H1 (cell line): ENCODE results near the gene MROH8. TPM values are rescaled to one million over a fixed set of nuclear protein-coding genes. Genes with fewer than 3 reads are reported as not detected.

ENCODE experiments used
- HDAC2 ChIP-seq, 2 experiments: fragments of 300-600 bp in 1 of 2; sonication (generic) in 1 of 2; IDR thresholded peaks; 2 replicates each; pipeline ENCODE4 v1.6.1; 2011 to 2012; ENCODE audit warnings: low read depth in 2 of 2, low read length in 2 of 2, mild to moderate bottlenecking in 2 of 2, moderate library complexity in 2 of 2, borderline replicate concordance in 1 of 2, inconsistent platforms in 1 of 2
- KDM4A ChIP-seq: IDR thresholded peaks from one replicate; pipeline ENCODE4 v1.7.1; 2012; ENCODE audit warnings: low read depth, mild to moderate bottlenecking, moderate library complexity, low read length, inconsistent platforms; ENCODE audit not compliant: severe bottlenecking
- RBBP5 ChIP-seq: IDR thresholded peaks from 2 replicates; pipeline ENCODE4 v1.7.1; 2012; ENCODE audit warnings: low read depth, mild to moderate bottlenecking, inconsistent platforms, low read length, moderate library complexity, borderline replicate concordance
- RFX5 ChIP-seq: IDR thresholded peaks from 2 replicates; pipeline ENCODE4 v1.6.1; 2011; ENCODE audit warnings: low read depth, low read length, improper control_type of control experiment, borderline replicate concordance
- SIX5 ChIP-seq: IDR thresholded peaks from 2 replicates; pipeline ENCODE4 v1.6.1; 2011; ENCODE audit warnings: mild to moderate bottlenecking, low read depth, low read length
- SP1 ChIP-seq: IDR thresholded peaks from 2 replicates; pipeline ENCODE4 v1.6.1; 2011; ENCODE audit warnings: low read depth, low read length
- polyA plus RNA-seq, 7 experiments: library from polyadenylated mRNA; depleted of rRNA in 3 of 7; stranded (reverse) in 5 of 7; unstranded in 2 of 7; fragments of >200 nt in 5 of 7; fragments of 200-250 nt in 2 of 7; gene quantifications; 1 replicate in 5 of 7; 2 replicates in 1 of 7; 4 replicates in 1 of 7; pipeline versions ENCODE4 v1.2.1 to v1.2.3, GENCODE V29; 2011 to 2013; ENCODE audit warnings: missing spikeins in 2 of 7, mixed read lengths in 2 of 7
- total RNA-seq: library from RNA; stranded (reverse); fragmentation: NEBNext Ultra II Directional; extraction: Animal tissue kit (Norgen Biotek cat#: 25700); gene quantifications from 2 replicates; pipeline ENCODE4 v1.2.1, GENCODE V29; 2021

MROH8 gene
- total and polyA plus RNA-seq, 2 of the 8 experiments (the other 6 are each of a cell fraction or from before 2014, with no cell fraction given): 0.50 to 0.86 TPM

DNA sequence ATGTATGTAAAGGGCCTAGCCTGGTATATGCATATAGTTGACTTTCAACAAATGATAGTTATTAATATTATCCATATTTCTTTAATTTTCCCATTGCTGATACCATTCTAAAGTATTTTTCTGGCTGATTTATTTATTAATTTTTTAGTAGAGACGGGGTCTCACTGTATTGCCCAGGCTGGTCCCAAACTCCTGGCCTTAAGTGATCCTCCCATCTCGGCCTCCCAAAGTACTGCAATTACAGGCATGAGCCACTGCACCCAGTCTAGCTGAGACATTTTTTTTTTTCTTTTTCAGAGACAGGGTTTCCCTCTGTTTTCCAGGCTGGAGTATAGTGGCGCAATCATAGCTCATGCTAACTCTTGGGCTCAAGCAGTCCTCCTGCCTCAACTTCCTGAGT is 29.8 kb upstream of the MROH8 start (continued):
- TF ChIP-seq SP1 (no peak), HDAC2 (IDR thresholded peaks at IDR 0.05; ENCODE audit: borderline replicate concordance in 1 of 2, low read depth in 2 of 2, low read length in 2 of 2) (no peak), SIX5 (no peak), RBBP5 (no peak), RFX5 (no peak), KDM4A (no peak)
